ENCODE measurements around the gene MRPL49.
"Not testable (repeated sequence)": the region's sequence is repeated elsewhere in the genome, so short reads cannot be mapped to it uniquely, and the experiment has no call there.

MRPL49 gene

GRCh38 chr11:65172600-65172999 is 50.5 kb downstream of the MRPL49 start:
- no peak for DNase-seq

GRCh38 chr11:65174571-65175010 is 52.5 kb downstream of the MRPL49 start:
- DNase-seq = not testable (repeated sequence)
